ENCODE data around the gene CPT1B. TPM values are rescaled to one million over a fixed set of nuclear protein-coding genes. Genes with fewer than 3 reads are reported as not detected.

Gene CPT1B
- total RNA-seq, 1 donor from 2014 or later, result 32.7 TPM

- Histone ChIP-seq H3K4me2 (ENCODE audit: low read length) (peak overlapping the region; percentile 70), H3K4me1 (ENCODE audit: insufficient read depth, low read length) (peaks cover 24% of the 10 kb centered on the region), H2AFZ (ENCODE audit: low read depth, low read length) (no peak overlapping the region), H3K9me3 (ENCODE audit: insufficient read depth, low read depth, low read length) (no peaks in the 10 kb centered on the region), H4K20me1 (ENCODE audit: insufficient read depth, low read length) (peaks cover 20% of the 10 kb centered on the region), H3K79me2 (ENCODE audit: insufficient read depth, low read length) (peaks cover 15% of the 10 kb centered on the region), H3K27ac (ENCODE audit: low read depth, low read length) (no peak overlapping the region), H3K27me3 (ENCODE audit: insufficient read depth, low read length) (peaks cover 30% of the 10 kb centered on the region), H3K36me3 (ENCODE audit: insufficient read depth, low read length) (no peaks in the 10 kb centered on the region), H3K4me3 (ENCODE audit: insufficient read depth, low read depth, low read length) (no peak overlapping the region), H3K9ac (ENCODE audit: low read length) (no peak overlapping the region)
- H3K36me3 Mint-ChIP-seq (ENCODE audit: low read depth, unreplicated experiment), result peaks cover 4% of the 10 kb centered on the region
- FAIRE-seq (no peak), DNase-seq (ENCODE audit: low read depth) (no peak)
- H3K27me3 Mint-ChIP-seq (ENCODE audit: low read depth, unreplicated experiment), result peaks cover 9% of the 10 kb centered on the region
- H3K27ac Mint-ChIP-seq (ENCODE audit: unreplicated experiment), result no peak overlapping the region
- peaks cover 3% of the 10 kb centered on the region for H3K4me1 Mint-ChIP-seq (ENCODE audit: low read depth, unreplicated experiment)
- no peak overlapping the region for H3K4me3 Mint-ChIP-seq (ENCODE audit: unreplicated experiment)
- peaks cover 7% of the 10 kb centered on the region for H3K9me3 Mint-ChIP-seq (ENCODE audit: unreplicated experiment)
- TF ChIP-seq CTCF (IDR thresholded peaks at IDR 0.05; ENCODE audit: insufficient read depth, low read depth, low read length) (no peak), EZH2 (IDR thresholded peaks at IDR 0.05; ENCODE audit: insufficient read depth, low read length) (peak; percentile 91)
Measured at GRCh38 chr22:50529416-50529896, 48.8 kb downstream of the CPT1B start.

- H3K27me3 ChIP-seq (ENCODE audit: insufficient read depth, low read length), result peaks cover 30% of the 10 kb centered on the region
- H3K27ac ChIP-seq (ENCODE audit: low read depth, low read length), result no peak overlapping the region
- H3K4me2 ChIP-seq (ENCODE audit: low read length), result no peak overlapping the region
- peaks cover 26% of the 10 kb centered on the region for H4K20me1 ChIP-seq (ENCODE audit: insufficient read depth, low read length)
- Mint-ChIP-seq H3K4me1 (ENCODE audit: low read depth, unreplicated experiment) (peaks cover 4% of the 10 kb centered on the region), H3K36me3 (ENCODE audit: low read depth, unreplicated experiment) (peaks cover 4% of the 10 kb centered on the region), H3K27me3 (ENCODE audit: low read depth, unreplicated experiment) (peaks cover 9% of the 10 kb centered on the region), H3K27ac (ENCODE audit: unreplicated experiment) (peak overlapping the region; percentile 26), H3K9me3 (ENCODE audit: unreplicated experiment) (peaks cover 7% of the 10 kb centered on the region), H3K4me3 (ENCODE audit: unreplicated experiment) (peak overlapping the region; percentile 81)
- no peaks in the 10 kb centered on the region for H3K9me3 ChIP-seq (ENCODE audit: insufficient read depth, low read depth, low read length)
- no peak overlapping the region for H3K4me3 ChIP-seq (ENCODE audit: insufficient read depth, low read depth, low read length)
- no peak for TF ChIP-seq CTCF (IDR thresholded peaks at IDR 0.05; ENCODE audit: insufficient read depth, low read depth, low read length)
- TF ChIP-seq EZH2 (IDR thresholded peaks at IDR 0.05; ENCODE audit: insufficient read depth, low read length), result no peak
- no peak overlapping the region for H2AFZ ChIP-seq (ENCODE audit: low read depth, low read length)
- peaks cover 21% of the 10 kb centered on the region for H3K79me2 ChIP-seq (ENCODE audit: insufficient read depth, low read length)
- no peaks in the 10 kb centered on the region for H3K36me3 ChIP-seq (ENCODE audit: insufficient read depth, low read length)
- no peak for FAIRE-seq
- DNase-seq (ENCODE audit: low read depth), result no peak
- peaks cover 30% of the 10 kb centered on the region for H3K4me1 ChIP-seq (ENCODE audit: insufficient read depth, low read length)
- no peak overlapping the region for H3K9ac ChIP-seq (ENCODE audit: low read length)
Measured at GRCh38 chr22:50528682-50529415, 49.4 kb downstream of the CPT1B start.
